Hematopoietic multipotent progenitor cell (in vitro differentiated cells): ENCODE results near the gene KCTD21. TPM values are rescaled to one million over a fixed set of nuclear protein-coding genes. Genes with fewer than 3 reads are reported as not detected.

Experiments
- DNase-seq, 3 donors: peaks; one replicate each; pipeline ENCODE4 v3.0.0-alpha.2; 2011 to 2015; ENCODE audit warnings: low read depth in 2 of 3, low spot score in 2 of 3
- small RNA-seq: library from RNA; depleted of rRNA; stranded (forward); fragments of <200 nt; gene quantifications from one replicate; pipeline ENCODE3, GENCODE V24; 2012
- total RNA-seq: library from RNA; depleted of rRNA; stranded (reverse); fragments of >200 nt; gene quantifications from one replicate; pipeline ENCODE4 v1.2.3, GENCODE V29; 2012

KCTD21 gene
- total RNA-seq, 1 donor: 3.0 TPM

DNA sequence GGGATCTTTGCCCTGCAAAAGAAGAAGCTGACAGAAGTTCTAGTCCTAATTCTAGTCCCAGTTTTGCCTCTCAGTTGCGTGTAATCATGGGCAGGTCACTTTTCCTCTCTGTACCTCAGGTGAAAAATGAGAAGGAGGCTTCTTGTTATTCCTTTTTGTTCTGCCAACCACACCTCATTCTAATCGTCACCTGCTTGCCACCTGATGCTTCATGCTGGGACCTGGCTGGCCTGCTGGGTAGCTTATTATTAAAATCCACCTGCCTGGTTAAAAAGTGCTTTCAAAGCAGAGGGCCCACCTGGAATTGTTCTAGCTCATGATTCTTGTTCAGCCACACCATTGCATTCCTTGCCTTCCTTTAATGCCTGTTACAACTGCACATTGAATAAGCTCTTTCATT, 40.6 kb downstream of the KCTD21 start:
- no peak for DNase-seq

DNA sequence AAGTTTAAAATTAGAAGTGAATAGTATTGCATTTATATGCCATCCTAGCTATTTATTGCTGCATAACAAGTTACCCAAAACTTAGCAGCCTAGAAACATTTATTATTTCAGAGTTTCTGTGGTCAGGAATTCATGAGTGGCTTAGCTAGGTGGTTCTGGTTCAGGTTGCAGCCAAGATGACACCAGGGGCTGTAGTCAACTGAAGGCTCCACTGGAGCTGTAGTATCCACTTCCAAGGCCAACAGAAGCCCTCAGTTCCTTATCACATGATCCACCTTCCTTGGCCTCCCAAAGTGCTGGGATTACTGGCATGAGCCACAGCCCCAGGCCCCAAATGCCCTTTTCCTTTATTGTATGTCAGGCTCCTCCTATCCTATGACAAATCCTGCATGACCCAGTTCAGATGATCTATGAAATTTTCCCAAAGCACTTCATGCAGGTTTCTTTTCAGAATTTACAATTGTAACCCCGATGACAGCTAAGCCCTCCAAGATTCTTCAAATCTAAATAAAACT, 42.9 kb downstream of the KCTD21 start:
- no peak for DNase-seq

DNA sequence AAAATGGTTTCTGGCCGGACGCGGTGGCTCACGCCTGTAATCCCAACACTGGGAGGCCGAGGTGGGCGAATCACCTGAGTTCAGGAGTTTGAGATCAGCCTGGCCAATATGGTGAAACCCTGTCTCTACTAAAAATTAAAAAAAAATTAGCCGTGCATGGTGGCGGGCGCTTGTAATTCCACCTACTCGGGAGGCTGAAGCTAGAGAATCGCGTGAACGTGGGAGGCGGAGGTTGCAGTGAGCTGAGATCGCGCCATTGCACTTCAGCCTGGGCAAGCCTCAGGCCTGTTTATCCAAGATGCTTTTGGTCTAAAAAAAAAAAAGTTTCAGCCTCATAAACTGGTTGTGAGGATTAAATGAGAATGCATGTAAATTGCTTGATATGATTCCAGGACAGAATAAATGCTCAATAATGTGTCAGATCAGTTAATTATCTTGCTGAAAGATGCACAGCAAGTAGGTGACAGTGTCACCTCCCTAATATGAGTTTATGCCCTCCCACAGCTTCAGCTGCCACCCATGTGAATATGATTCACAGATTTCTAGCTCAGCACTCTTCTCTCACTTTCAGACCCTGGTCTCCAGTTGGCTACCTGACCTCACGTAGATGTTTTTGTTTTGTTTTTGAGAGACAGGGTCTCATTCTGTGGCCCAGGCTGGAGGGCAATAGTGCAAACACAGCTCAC, 47.9 kb downstream of the KCTD21 start:
- no peak for DNase-seq

DNA sequence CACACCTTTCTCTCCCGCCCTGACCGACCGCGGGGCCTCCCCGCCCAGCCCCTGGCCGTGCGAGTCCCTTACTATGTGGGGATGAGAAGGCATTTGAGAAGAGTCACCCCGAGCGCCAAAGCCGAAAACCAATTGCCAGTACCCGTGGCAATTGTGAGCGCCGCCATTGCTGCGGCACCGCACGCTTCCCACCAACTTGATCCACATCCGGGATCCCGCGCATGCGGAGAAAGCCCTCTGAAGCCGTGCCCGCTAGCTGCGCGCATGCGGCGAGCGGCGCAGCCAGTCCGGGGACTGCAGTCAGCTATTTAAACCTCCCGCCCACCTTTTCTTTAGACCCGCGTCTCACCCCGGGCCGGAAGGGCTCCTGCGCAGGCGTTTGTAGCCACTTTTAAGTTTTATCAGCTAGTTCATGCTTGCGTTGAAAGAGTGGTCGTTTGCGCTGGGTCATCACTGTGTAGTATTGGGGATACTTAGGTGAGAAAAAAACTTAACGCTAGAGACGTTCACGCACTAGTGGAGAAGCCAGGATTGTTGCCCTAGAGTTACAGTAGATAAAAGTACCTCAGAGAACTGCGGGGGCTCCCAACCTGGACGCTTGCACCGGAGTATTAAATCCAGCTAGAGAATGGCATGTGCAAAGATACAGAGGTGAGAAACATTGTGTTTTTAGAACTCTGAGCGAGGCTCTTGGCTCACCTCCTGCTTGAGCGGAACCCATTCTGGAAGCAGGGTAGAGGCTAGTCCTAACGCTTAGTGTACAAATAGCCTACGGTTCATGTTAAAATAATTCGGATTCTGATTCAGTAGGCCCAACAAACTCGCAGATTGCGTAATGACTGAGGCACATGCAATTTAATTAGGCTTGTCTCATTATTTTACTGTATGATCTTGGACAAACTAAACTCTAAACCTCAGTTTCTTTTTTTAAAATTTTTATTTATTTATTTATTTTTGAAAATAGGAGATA, 48.7 kb downstream of the KCTD21 start, which contains the start of gene ALG8:
ALG8 (minus strand) TSS at position 205 of the 970 bp plus-strand sequence; CDS start at position 167, 38 bp downstream.
- DNase-seq: peak; percentile 92 to 96 (median 95)

DNA sequence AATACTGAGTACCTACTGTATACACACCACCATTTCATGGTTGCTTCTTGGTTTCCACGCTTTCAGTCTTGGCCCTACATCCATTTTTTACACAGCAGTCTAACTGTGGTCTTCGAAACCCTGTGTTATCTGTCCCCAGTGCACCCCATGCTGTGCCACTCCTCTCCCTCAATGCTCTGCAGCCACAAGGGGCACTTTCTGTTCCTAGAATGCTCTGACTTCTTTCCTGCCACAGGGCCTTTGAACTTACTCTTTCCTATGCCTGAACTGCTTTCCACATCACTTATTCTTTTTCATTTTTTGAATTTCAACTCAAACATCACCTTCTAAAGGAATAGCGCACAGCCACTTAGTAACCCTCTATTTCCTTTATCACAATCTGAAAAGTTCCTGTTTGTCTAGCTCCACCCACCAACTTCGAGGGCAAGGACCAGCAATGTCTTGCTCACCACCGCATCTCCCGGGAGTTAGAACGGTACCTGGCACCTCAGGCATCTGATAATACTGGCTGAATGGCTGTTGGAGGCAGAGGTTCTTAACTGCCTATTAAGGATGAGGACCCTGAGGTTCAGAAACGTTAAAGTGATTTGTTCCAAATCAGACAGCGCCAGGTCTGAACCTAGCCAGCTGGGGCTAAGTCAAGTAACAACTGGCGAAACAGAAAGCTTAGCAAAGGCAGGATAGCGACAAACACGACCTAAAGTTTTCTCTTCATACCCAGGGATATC, 49.6 kb downstream of the KCTD21 start:
- DNase-seq: peak in 2 of 3 donors; percentile 25 to 42

DNA sequence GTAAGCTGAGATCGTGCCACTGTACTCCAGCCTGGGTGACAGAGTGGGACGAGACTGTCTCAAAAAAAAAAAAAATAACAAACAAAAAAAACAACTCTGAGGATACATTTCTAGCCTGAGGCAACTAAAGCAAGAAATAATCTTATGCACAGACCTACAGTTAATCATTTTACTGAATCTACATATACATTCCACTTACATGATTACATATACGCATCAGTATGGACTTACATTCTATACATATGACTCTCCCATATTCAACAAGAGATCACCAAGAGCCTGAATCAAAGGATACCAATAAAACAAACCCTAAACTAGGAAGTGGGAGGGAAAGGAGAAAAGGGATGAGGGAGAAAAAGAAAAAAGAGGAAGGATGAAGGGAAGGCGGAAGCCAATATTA, 50.1 kb downstream of the KCTD21 start:
- no peak for DNase-seq

DNA sequence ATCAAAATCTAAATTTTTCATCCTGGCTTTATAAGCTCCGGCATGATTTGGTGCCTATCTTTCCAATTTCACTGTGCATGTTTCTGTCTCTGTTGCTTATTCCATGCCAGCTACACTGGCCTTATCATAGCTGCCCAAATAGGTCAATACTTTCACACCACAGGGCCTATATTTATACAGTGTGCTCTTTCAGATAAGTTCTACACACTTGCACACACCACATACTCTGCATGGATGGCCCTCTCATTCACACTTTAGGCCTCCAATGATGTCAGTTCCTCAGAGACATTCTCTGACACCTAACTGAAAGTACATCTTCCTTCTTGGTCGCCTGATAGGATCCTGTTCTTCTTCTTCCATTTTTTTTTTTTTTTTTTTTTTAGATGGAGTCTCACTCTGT, 56.0 kb downstream of the KCTD21 start:
- DNase-seq: no peak

DNA sequence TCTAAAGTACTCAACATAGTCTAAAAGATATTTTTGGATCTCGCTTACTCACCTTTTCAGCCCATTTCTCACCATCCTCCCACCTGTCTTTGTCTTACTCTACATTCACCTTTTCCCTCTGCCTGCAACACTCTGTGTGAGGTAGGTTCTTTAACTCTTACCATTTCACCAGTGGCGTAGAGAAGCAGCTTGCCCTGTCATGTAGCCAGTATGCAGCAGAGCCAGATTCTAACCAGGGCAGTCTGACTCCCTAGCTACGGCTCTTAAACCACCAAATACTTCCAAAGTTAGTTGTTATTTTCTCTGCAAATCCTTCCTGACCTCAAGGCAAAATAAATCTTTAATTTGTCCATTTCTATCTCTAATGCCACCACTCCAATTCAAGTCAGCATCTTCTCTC, 56.5 kb downstream of the KCTD21 start:
- DNase-seq: no peak

DNA sequence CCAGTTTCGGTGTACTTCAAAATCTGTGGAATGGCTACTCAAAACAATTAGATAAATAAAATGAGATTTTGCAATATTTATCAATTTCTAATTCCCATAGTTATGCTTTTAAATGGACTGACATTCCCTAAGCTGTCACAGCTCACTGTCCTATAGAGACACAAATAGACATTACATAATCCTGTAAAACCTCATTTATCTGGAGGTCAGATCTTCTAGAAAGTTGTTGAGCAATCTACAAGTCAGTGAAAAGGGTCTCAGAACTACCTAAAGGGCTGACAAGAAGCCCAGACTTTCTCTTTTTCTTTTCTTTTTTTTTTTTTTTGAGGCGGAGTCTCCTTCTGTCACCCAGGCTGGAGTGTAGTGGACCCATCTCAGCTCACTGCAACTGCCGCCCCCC, 61.0 kb downstream of the KCTD21 start:
- no peak for DNase-seq

Small RNA genes lying within 50 kb of the gene (small RNA-seq; reads per million reads assigned to genes)
- not detected for gene RNU6-126P

Other genes with a start within 250 kb of the KCTD21 start
- 42.5 TPM for gene INTS4, start 194.0 kb downstream of the KCTD21 start, total RNA-seq
- gene KCTD14, start 165.3 kb downstream of the KCTD21 start, total RNA-seq: 0.27 TPM
- under 0.01 TPM for gene THRSP, start 124.8 kb downstream of the KCTD21 start, total RNA-seq
- 73.5 TPM for gene NDUFC2, start 108.8 kb downstream of the KCTD21 start, total RNA-seq
- gene ALG8, start 49.0 kb downstream of the KCTD21 start, total RNA-seq: 21.8 TPM
- gene USP35, start 293 bp upstream of the KCTD21 start, total RNA-seq: 3.8 TPM
- 50.6 TPM for gene GAB2, start 229.2 kb upstream of the KCTD21 start, total RNA-seq